IMR-90 (cell line): ENCODE data around the gene PCDHGA5. TPM values are rescaled to one million over a fixed set of nuclear protein-coding genes. Genes with fewer than 3 reads are reported as not detected.
"Not testable (repeated sequence)": the region's sequence is repeated elsewhere in the genome, so short reads cannot be mapped to it uniquely, and the experiment has no call there.

ENCODE experiments used
- ATAC-seq: fragments of 200-7000 bp; cut with Tn5 transposase; 2 replicates; pipeline ENCODE4 v1.9.1; 2020; ENCODE audit warnings: low read depth, mild to moderate bottlenecking, moderate library complexity
- BruUV-seq: library from RNA; stranded (reverse); fragments of 400-500 nt; replicated peaks from 2 replicates; lab custom pipeline; 2021; lab: Mats Ljungman, UMichigan
- CTCF ChIA-PET: fragments of 300-600 bp; formaldehyde crosslinking; extraction: SDS; loops from one replicate; lab custom pipeline; 2021; ENCODE audit warnings: antibody characterized with exemption; lab: Yijun Ruan, JAX
- POLR2A ChIA-PET: fragments of 300-600 bp; sonication (Branson Sonifier 250); formaldehyde crosslinking; loops from one replicate; lab custom pipeline; 2022; ENCODE audit warnings: antibody characterized with exemption; ENCODE audit not compliant: unreplicated experiment; lab: Charles Lee
- DNase-seq: peaks from one replicate; pipeline ENCODE4 v3.0.0; 2013
- H2AFZ ChIP-seq: replicated peaks from 2 replicates; pipeline ENCODE3; 2013; ENCODE audit warnings: low read length, mild to moderate bottlenecking; ENCODE audit not compliant: poor library complexity
- H2AK5ac ChIP-seq: 2 replicates; pipeline ENCODE4 v1.6.1; 2013; ENCODE audit warnings: low read depth, low read length, inconsistent platforms
- H2AK9ac ChIP-seq: replicated peaks from 2 replicates; pipeline ENCODE3; 2013; ENCODE audit warnings: mild to moderate bottlenecking, low read depth, low read length, moderate library complexity; ENCODE audit not compliant: poor library complexity
- H2BK120ac ChIP-seq: 2 replicates; pipeline ENCODE4 v1.6.1; 2013; ENCODE audit warnings: low read depth, low read length, inconsistent platforms
- H2BK15ac ChIP-seq: 3 replicates; pipeline ENCODE4 v1.6.1; 2013; ENCODE audit warnings: low read depth, low read length, inconsistent platforms
- H2BK20ac ChIP-seq: 2 replicates; pipeline ENCODE4 v1.6.1; 2013; ENCODE audit warnings: low read depth, mild to moderate bottlenecking, inconsistent platforms, low read length, moderate library complexity
- H2BK5ac ChIP-seq: 2 replicates; pipeline ENCODE4 v1.6.1; 2013; ENCODE audit warnings: mild to moderate bottlenecking, low read depth, low read length, inconsistent platforms; ENCODE audit not compliant: poor library complexity, severe bottlenecking
- H3K14ac ChIP-seq: replicated peaks from 2 replicates; pipeline ENCODE4 v1.6.1; 2013; ENCODE audit warnings: low read depth, low read length, inconsistent platforms
- H3K18ac ChIP-seq: 2 replicates; pipeline ENCODE4 v1.6.1; 2013; ENCODE audit warnings: low read depth, low read length, control low read depth
- H3K23ac ChIP-seq: 2 replicates; pipeline ENCODE4 v1.6.1; 2013; ENCODE audit warnings: low read depth, low read length, inconsistent platforms
- H3K27ac ChIP-seq: 2 replicates; pipeline ENCODE4 v1.5.1; 2013; ENCODE audit warnings: mild to moderate bottlenecking, control low read depth, low read length; ENCODE audit not compliant: insufficient read depth
- H3K27me3 ChIP-seq: 2 replicates; pipeline ENCODE4 v1.6.1; 2013; ENCODE audit warnings: low read length; ENCODE audit not compliant: control insufficient read depth, insufficient read depth
- H3K36me3 ChIP-seq: 2 replicates; pipeline ENCODE4 v1.6.1; 2013; ENCODE audit warnings: low read length, mixed read lengths; ENCODE audit not compliant: control insufficient read depth, insufficient read depth
- H3K4ac ChIP-seq: 2 replicates; pipeline ENCODE4 v1.6.1; 2013; ENCODE audit warnings: low read depth, low read length, inconsistent platforms
- H3K4me1 ChIP-seq: 2 replicates; pipeline ENCODE4 v1.6.1; 2013; ENCODE audit warnings: low read length, mixed read lengths; ENCODE audit not compliant: control insufficient read depth, insufficient read depth
- H3K4me2 ChIP-seq: 2 replicates; pipeline ENCODE4 v1.6.1; 2013; ENCODE audit warnings: low read depth, mild to moderate bottlenecking, control low read depth, low read length, moderate library complexity
- H3K4me3 ChIP-seq: 2 replicates; pipeline ENCODE4 v1.5.1; 2013; ENCODE audit warnings: low read depth, mild to moderate bottlenecking, control low read depth, low read length, moderate library complexity; ENCODE audit not compliant: insufficient read depth
- H3K56ac ChIP-seq: 2 replicates; pipeline ENCODE4 v1.6.1; 2013; ENCODE audit warnings: low read length, inconsistent platforms; ENCODE audit not compliant: insufficient read depth; ENCODE audit errors: extremely low read depth
- H3K79me1 ChIP-seq, 2 experiments: 2 replicates each; pipeline ENCODE4 v1.6.1; 2013; ENCODE audit warnings: low read length in 2 of 2, inconsistent platforms in 1 of 2, low read depth in 1 of 2
- H3K9ac ChIP-seq: 2 replicates; pipeline ENCODE4 v1.6.1; 2013; ENCODE audit warnings: low read depth, low read length, control low read depth
- H3K9me1 ChIP-seq: 2 replicates; pipeline ENCODE4 v1.6.1; 2013; ENCODE audit warnings: low read length, inconsistent platforms; ENCODE audit not compliant: insufficient read depth
- H3K9me3 ChIP-seq: 2 replicates; pipeline ENCODE4 v1.6.1; 2013; ENCODE audit warnings: low read length; ENCODE audit not compliant: control insufficient read depth, insufficient read depth
- H4K20me1 ChIP-seq: 2 replicates; pipeline ENCODE4 v1.6.1; 2013; ENCODE audit warnings: low read length, inconsistent platforms; ENCODE audit not compliant: insufficient read depth
- H4K5ac ChIP-seq: 2 replicates; pipeline ENCODE4 v1.6.1; 2013; ENCODE audit warnings: mild to moderate bottlenecking, low read depth, low read length, control low read depth
- H4K8ac ChIP-seq, 2 experiments: 2 replicates each; pipeline ENCODE4 v1.6.1; 2013; ENCODE audit warnings: low read depth in 2 of 2, low read length in 2 of 2, control low read depth in 1 of 2, inconsistent platforms in 1 of 2
- H4K91ac ChIP-seq: 2 replicates; pipeline ENCODE4 v1.6.1; 2013; ENCODE audit warnings: low read depth, low read length, inconsistent platforms; ENCODE audit not compliant: insufficient read depth
- MAZ ChIP-seq: IDR thresholded peaks from 2 replicates; pipeline ENCODE4 v1.6.1; 2012; ENCODE audit warnings: low read depth, mild to moderate bottlenecking, low read length, improper control_type of control experiment, moderate library complexity, borderline replicate concordance
- WGBS, 2 experiments: methylation state at CpG; one replicate each; pipeline versions ENCODE4 v1.1.5 to v1.1.7; 2013; ENCODE audit warnings: missing lambda C conversion rate in 2 of 2; ENCODE audit not compliant: insufficient read length in 1 of 2; ENCODE audit errors: extremely low coverage in 2 of 2; 5-methylcytosine and 5-hydroxymethylcytosine counted together
- dilution Hi-C: fragments of 300-500 bp; cut with HindIII; formaldehyde crosslinking; loops from one replicate; pipeline ENCODE4 v1.14.3; 2018; ENCODE audit warnings: low sequenced_read_pairs; ENCODE audit not compliant: unreplicated experiment
- in situ Hi-C: fragments of 300-500 bp; cut with MboI; formaldehyde crosslinking; loops from 3 replicates; pipeline ENCODE4 v1.14.3; 2019; ENCODE audit warnings: low sequenced_read_pairs, inconsistent platforms, mixed read lengths
- intact Hi-C: fragments of 100-400 bp; cut with micrococcal nuclease; formaldehyde crosslinking; loops from 2 replicates; pipeline ENCODE4 v1.10.0; 2022
- polyA plus RNA-seq, 3 experiments: library from polyadenylated mRNA; depleted of rRNA; stranded (reverse); fragments of >200 nt; gene quantifications; 2 replicates each; pipeline ENCODE4 v1.2.3, GENCODE V29; 2012; ENCODE audit warnings: low replicate concordance in 1 of 3
- total RNA-seq: library from RNA; depleted of rRNA; stranded (reverse); fragments of >200 nt; gene quantifications from 2 replicates; pipeline ENCODE4 v1.2.3, GENCODE V29; 2012

PCDHGA5 gene
- total and polyA plus RNA-seq, 2 of the 4 experiments (the other 2 are of a cell fraction): 1.3 to 2.0 TPM

DNA sequence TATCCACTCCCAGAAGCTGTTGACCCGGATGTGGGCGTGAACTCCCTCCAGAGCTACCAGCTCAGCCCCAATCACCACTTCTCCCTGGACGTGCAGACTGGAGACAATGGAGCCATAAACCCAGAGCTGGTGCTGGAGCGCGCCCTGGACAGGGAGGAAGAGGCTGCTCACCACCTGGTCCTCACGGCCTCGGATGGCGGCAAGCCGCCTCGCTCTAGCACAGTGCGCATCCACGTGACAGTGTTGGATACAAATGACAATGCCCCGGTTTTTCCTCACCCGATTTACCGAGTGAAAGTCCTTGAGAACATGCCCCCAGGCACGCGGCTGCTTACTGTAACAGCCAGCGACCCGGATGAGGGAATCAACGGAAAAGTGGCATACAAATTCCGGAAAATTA lies 29.3 kb downstream of the PCDHGA5 start:
- no peaks in the 10 kb centered on the region for H4K20me1 ChIP-seq
- H2AFZ ChIP-seq: no peak overlapping the region
- H3K4me3 ChIP-seq: no peak overlapping the region
- H3K9me1 ChIP-seq: no peaks in the 10 kb centered on the region
- H2BK20ac ChIP-seq: no peak overlapping the region
- peaks cover 1% of the 10 kb centered on the region; the same call in 1 of the 2 replicates for H3K4me1 ChIP-seq
- no TSS peak for BruUV-seq
- no peak overlapping the region for H3K27ac ChIP-seq
- no peaks in the 10 kb centered on the region for H3K27me3 ChIP-seq
- H3K9ac ChIP-seq: no peak overlapping the region
- no peak overlapping the region for H3K14ac ChIP-seq
- H2BK5ac ChIP-seq: no peak overlapping the region
- H4K8ac ChIP-seq: no peak overlapping the region
- H3K56ac ChIP-seq: no peak overlapping the region
- H3K4me2 ChIP-seq: no peak overlapping the region
- H2BK120ac ChIP-seq: no peak overlapping the region
- intact Hi-C loops: no loop called here
- in situ Hi-C loops: no loop called here
- peaks cover 5 to 7% of the 10 kb centered on the region in 2 experiments; a peak in 3 of 4 replicates for H3K79me1 ChIP-seq
- TF ChIP-seq MAZ: no peak
- ChIA-PET CTCF (no interaction called here), POLR2A (no interaction called here)
- no peak overlapping the region for H2AK9ac ChIP-seq
- ATAC-seq: no peak
- H3K4ac ChIP-seq: no peak overlapping the region
- no peak overlapping the region for H3K18ac ChIP-seq
- no peak for DNase-seq
- dilution Hi-C loops: no loop called here
- no peak overlapping the region for H3K23ac ChIP-seq
- H4K91ac ChIP-seq: no peak overlapping the region
- H4K5ac ChIP-seq: no peak overlapping the region
- no peak overlapping the region for H2AK5ac ChIP-seq
- WGBS, 2 experiments: 47% methylated on average over 13 of the region's 21 CpGs; no CpG with 5 or more reads in 1 of the 2 experiments
- peaks cover 24% of the 10 kb centered on the region for H3K36me3 ChIP-seq
- no peak overlapping the region for H2BK15ac ChIP-seq
- peaks cover 48% of the 10 kb centered on the region for H3K9me3 ChIP-seq

DNA sequence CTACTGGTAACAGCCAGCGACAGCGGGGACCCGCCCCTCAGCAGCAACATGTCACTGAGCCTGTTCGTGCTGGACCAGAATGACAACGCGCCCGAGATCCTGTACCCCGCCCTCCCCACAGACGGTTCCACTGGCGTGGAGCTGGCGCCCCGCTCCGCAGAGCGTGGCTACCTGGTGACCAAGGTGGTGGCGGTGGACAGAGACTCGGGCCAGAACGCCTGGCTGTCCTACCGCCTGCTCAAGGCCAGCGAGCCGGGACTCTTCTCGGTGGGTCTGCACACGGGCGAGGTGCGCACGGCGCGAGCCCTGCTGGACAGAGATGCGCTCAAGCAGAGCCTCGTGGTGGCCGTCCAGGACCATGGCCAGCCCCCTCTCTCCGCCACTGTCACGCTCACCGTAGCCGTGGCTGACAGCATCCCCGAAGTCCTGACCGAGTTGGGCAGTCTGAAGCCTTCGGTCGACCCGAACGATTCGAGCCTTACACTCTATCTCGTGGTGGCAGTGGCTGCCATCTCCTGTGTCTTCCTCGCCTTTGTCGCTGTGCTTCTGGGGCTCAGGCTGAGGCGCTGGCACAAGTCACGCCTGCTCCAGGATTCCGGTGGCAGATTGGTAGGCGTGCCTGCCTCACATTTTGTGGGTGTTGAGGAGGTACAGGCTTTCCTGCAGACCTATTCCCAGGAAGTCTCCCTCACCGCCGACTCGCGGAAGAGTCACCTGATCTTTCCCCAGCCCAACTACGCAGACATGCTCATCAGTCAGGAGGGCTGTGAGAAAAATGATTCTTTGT lies 30.6 kb downstream of the PCDHGA5 start:
- H3K9me1 ChIP-seq, H2BK5ac ChIP-seq, ATAC-seq, H2AK5ac ChIP-seq, in situ Hi-C loops, H4K20me1 ChIP-seq, H3K4me3 ChIP-seq, H2BK120ac ChIP-seq, H3K18ac ChIP-seq, H4K91ac ChIP-seq, intact Hi-C loops, H2BK20ac ChIP-seq, DNase-seq, H2AFZ ChIP-seq, H3K79me1 ChIP-seq, H3K4me2 ChIP-seq, H3K4me1 ChIP-seq, H3K9ac ChIP-seq, H3K27ac ChIP-seq, H4K8ac ChIP-seq, H2AK9ac ChIP-seq, dilution Hi-C loops, H3K56ac ChIP-seq, POLR2A ChIA-PET, H4K5ac ChIP-seq, H3K27me3 ChIP-seq, BruUV-seq, H3K4ac ChIP-seq, H3K23ac ChIP-seq, H3K14ac ChIP-seq, H2BK15ac ChIP-seq: not testable (repeated sequence)
- CTCF ChIA-PET: interaction anchor here (0.6 kb wide), 1 partner anchor 202 kb away, joined by 3 read pairs; no protein-coding TSS in a partner anchor
- WGBS, 2 experiments: 30% methylated on average over 2 of the region's 53 CpGs; no CpG with 5 or more reads in 1 of the 2 experiments
- Histone ChIP-seq H3K36me3 (peaks cover 23% of the 10 kb centered on the region), H3K9me3 (peaks cover 46% of the 10 kb centered on the region)
